ENCODE results near the gene GPR32.
A peak's percentile ranks its signal among the peaks of the same experiment; 100 is the strongest.
"Not testable (repeated sequence)": the region's sequence is repeated elsewhere in the genome, so short reads cannot be mapped to it uniquely, and the experiment has no call there.

GPR32 gene

DNA sequence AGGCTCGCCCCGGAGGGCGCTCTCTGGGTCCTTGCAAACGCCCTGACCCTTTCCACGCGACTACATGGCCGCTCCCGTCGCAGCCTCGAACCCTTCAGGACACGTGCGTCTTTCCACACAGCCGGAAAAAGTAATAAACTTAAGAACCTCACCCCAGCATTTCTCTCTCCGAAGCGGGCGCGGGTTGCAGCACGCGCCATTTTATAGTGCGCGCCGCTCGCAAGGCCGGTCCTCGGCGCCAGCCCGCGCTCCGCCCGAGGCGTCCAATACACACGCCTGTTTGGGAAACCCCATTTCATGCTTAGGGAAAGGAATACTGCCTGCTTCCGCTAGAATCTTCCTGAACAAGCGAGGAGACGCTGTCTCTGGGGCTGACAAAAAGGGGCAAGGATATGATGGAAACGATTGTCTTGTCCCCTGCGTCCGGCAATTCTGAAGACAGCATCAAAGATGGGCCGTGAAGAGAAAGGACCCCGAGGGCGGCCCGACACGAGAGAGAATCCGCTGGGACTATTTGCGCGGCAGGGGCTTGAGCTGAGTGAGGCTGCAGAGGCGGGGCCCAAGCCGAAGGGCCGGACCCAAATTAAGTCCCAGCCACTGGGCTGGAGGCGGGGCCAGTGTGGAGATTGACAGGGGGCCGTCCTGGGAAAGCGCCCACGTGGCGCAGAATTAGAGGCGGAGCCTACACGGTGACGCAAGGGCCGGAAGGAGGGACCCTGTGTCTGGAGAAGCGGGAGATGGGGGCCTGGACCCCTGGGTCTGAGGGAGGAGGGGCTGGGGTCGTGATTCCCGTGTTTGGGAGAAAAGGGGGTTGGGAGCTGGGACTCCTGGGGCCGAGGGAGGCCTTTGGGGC lies 34.4 kb downstream of the GPR32 start:
- peak; percentile 99 for DNase-seq

- DNase-seq: no peak
Observed at GRCh38 chr19:50808856-50809255, 38.6 kb downstream of the GPR32 start.

DNA sequence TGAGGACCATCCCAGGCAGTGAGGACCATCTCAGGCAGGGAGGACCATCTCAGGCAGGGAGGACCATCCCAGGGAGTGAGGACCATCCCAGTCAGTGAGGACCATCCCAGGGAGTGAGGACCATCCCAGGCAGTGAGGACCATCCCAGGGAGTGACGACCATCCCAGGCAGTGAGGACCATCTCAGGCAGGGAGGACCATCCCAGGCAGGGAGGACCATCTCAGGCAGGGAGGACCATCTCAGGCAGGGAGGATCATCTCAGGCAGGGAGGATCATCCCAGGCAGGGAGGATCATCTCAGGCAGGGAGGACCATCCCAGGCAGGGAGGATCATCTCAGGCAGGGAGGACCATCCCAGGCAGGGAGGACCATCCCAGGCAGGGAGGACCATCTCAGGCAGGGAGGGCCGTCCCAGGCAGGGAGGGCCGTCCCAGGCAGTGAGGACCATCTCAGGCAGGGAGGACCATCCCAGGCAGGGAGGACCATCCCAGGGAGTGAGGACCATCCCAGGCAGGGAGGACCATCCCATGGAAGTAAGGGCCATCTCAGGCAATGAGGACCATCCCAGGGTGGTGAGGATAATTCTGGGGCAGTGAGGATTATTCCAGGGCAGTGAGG lies 41.5 kb downstream of the GPR32 start:
- DNase-seq: not testable (repeated sequence)

DNA sequence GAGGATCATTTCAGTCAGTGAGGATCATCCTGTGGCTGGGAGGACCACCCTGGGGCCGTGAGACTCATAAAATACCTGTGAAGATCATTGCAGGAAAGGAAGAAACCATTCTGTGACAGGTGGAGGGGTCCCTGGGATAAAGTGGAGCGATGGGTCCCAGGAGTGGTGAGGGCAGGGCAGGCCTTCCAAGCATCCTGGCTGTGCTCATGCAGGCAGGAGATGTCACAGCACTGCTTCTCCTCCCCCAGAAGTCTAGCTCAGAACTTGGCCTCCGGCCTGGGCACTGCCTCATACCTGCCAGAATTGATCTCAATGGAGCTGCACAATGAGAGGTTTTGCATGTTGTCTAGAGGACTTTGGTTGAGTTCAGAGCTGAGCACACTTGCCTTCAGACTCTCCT lies 42.2 kb downstream of the GPR32 start:
- DNase-seq: no peak

DNA sequence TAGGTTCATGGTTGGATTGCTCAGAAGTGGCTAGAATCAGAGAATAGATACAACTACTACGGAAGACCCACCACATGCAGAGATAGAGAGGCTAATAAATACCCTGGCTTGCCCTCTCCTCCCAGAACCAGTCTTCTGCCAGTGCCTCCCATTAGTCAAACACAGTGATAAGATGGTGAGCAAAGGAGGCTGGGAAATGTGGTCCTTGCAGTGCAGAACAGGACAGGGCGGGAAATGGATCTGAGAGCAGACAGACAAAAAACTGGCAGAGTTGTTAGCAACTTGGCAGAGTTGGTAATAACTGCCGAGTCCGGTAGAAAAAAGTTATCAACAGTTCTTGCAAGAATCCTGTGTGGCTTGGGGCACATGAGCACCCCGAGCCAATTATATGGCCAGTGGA lies 44.6 kb downstream of the GPR32 start:
- no peak for DNase-seq

DNA sequence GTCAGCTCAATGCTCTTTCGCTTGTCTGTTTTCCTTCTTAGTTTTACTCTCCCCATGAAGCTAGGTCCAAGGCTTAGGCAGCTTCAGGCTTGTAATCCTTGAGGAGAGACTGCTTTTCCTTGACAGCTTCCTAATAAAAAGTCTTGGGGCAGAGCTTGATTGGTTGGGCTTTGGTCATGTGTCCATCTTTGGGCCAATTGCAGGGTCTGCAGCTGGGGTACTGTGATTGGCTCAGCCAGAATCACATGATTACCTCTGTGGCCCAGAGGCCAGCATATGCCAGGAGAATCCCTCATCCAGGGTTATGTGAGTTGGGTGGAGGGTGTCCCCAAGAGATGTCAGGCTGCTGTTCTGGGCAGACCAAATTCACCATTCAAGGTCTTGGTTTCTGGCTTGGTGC lies 45.2 kb downstream of the GPR32 start:
- DNase-seq: no peak

DNA sequence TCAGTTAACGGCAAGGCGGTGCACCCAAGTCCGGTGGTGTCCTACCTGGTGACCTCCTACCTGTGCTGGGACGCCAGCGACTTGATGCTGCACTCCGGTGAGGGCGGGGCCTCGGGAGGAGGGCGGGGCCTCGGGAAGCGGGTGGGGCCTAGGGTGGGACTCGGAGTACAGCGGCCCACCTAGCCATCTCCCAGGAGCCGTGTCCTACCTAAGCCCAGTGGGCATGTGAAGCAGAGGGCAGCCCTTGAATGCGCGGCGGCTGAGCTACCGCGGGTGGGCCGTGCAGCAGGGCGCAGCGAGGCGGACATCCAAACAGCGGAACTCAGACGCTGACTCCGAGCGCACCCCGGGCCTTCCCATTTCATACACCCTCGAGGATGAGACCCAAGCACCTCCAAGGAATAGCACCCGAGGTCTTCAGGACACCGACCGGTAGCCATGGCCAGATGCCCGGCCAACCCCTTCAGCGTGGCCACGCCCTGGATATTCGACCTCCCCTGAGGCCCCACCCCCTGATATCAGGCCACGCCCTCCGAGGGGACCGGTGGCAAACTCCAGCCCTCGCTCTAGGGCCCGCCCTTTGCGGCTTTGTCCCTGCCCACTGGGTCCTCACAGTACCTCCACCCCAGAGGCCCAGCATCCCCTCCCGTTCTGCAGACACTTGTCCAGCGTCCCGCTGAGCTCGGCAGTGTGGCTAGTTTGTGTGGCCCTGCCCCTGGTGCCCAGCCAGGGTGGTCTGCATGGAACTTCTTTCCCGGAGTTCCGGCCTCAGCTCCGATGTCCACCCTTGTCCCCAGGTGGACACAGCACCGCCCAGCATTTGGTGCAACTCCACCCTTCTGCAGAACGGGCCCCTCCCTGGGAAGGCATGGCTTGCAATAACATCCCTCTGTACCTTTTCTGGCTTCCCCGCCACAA lies 47.9 kb downstream of the GPR32 start:
- DNase-seq: no peak

DNA sequence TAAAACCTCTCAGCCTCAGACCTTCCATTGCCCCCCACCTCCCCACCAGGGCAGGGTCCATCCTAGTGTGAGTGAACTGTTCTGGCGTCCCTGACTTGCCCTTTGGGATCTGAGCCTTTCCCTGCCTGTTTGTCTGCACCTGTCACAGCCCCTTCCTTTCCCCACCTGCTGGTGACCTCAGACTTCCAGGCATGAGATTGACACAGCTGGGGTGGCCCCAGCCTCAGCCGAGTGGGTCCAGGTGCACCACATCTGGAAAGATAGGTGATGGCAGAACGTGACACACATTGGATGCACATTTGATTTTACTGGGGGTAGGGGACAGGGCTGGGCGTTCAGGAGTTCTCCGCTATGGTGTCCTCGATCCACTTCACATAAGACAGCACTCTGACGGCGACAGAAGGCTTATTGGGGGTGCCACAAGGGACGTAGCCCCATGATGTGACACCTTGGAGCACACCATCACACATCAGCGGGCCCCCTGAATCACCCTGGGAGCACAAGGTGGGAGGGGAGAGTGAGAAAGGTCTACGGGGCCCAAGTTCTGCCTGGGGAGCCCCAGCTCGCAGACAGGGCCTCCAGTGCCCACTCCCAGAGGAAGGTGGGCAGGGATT lies 48.7 kb downstream of the GPR32 start:
- DNase-seq: no peak

DNA sequence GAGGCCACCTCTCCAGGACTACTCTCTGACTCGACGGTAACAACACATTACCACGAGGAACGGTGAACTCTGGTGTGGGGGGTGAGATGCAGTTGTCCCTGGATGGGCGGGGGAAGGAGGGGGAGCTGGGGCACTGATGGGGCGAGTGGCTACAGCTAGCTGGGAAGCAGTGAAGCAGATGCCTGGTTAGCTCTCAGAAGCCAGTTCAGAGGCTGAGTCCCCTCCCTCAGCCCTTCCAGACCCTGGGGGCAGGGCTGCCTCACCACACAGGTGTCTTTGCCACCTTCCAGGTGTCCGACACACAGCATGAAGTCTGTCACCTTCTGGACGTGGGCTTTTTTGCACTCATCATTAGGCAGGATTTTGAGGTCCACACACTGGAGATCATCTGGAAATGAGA lies 49.4 kb downstream of the GPR32 start:
- no peak for DNase-seq

DNA sequence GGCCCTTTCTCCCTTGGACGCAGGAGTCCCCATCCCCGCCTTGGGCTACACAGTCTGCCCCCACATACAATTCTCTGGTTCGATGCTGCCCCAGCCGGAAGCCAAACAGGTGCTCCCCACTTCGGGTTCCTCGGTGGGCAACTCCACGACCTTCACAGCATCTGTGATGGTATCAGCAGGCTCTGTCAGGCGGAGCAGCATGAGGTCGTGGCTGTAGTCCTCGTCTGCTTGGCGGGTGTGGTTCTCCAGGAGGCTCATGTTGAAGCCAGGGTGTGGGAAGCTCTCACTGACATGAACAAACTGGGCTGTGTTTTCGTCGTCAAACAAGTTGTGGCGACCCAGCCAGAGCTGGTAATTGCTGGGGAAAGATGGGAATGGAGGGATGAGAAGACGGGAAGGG lies 49.8 kb downstream of the GPR32 start:
- DNase-seq: no peak

DNA sequence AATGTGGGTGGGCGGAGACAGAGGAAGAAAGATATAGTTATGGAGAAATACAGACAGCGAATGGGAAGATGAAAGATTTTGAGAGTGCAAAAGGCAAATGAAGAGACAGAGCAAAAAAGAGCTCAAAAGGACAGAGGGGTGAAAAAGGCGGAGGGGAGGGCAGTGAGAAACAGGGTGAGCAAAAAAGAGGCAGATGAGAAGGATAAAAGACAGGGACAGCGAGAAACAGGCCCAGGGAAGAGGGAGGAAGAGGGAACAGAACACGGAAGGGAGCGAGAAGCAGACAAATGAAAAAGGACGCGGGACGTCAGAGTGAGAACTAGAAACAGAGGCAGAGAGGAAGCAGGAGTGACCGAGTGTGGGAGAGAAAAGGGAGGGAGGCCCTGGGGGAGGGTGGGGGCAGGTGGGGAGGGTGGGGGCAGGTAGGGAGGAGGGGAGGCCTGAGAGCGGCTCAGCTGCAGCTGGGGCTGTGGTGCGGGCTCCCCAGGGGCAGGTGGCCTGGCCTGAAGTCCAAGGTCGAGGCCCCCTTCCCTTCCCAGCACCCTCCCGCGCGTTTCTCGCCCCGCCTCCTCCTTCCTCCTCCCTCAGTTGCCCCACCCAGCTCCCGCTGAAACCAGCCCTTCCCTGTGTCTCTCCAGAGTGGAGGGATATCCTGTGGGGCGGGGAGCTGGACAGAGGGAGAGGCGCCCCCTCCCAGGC lies 50.4 kb downstream of the GPR32 start:
- no peak for DNase-seq

GRCh38 chr19:50821248-50821612 lies 51.0 kb downstream of the GPR32 start:
- DNase-seq: no peak

All from CD4-positive, alpha-beta T cell treated with Interleukin-4 for 4 hours (primary cell).